SH-SY5Y (cell line): ENCODE measurements around the gene FLNB.

Experiments used
- GATA2 ChIP-seq: IDR thresholded peaks from 2 replicates; pipeline ENCODE4 v1.6.1; 2011; ENCODE audit warnings: mild to moderate bottlenecking, low read depth, low read length
- GATA3 ChIP-seq: IDR thresholded peaks from 2 replicates; pipeline ENCODE4 v1.6.1; 2011; ENCODE audit warnings: low read depth, mild to moderate bottlenecking, low read length, moderate library complexity

Gene FLNB

GRCh38 chr3:58062472-58062871, 54.2 kb downstream of the FLNB start:
- TF ChIP-seq GATA2, result 0 out of 2 replicates have a peak, but pooled peaks have one; percentile 28
- TF ChIP-seq GATA3, result no peak

GRCh38 chr3:58063022-58063815, 55.0 kb downstream of the FLNB start:
- TF ChIP-seq GATA2 (no peak), GATA3 (no peak)

- no peak for TF ChIP-seq GATA2
- no peak for TF ChIP-seq GATA3
Observed at GRCh38 chr3:58064923-58065638, 56.9 kb downstream of the FLNB start.

GRCh38 chr3:58065700-58066167, 57.5 kb downstream of the FLNB start:
- TF ChIP-seq GATA3 (no peak), GATA2 (no peak)

- TF ChIP-seq GATA2 (no peak), GATA3 (no peak)
Observed at GRCh38 chr3:58066842-58067241, 58.6 kb downstream of the FLNB start.

- no peak for TF ChIP-seq GATA3
- no peak for TF ChIP-seq GATA2
Observed at GRCh38 chr3:58068122-58068809, 60.0 kb downstream of the FLNB start.

- TF ChIP-seq GATA3, result no peak
- TF ChIP-seq GATA2, result no peak
Observed at GRCh38 chr3:58071480-58071971, 63.3 kb downstream of the FLNB start.

- no peak for TF ChIP-seq GATA2
- TF ChIP-seq GATA3, result no peak
Observed at GRCh38 chr3:58072052-58072762, 64.0 kb downstream of the FLNB start.

- TF ChIP-seq GATA2, result no peak
- no peak for TF ChIP-seq GATA3
Observed at GRCh38 chr3:58072763-58073130, 64.5 kb downstream of the FLNB start.

GRCh38 chr3:58073301-58074108, 65.3 kb downstream of the FLNB start:
- TF ChIP-seq GATA3 (no peak), GATA2 (no peak)

- TF ChIP-seq GATA2 (no peak), GATA3 (no peak)
Observed at GRCh38 chr3:58074116-58074715, 66.0 kb downstream of the FLNB start.

- TF ChIP-seq GATA2, result no peak
- no peak for TF ChIP-seq GATA3
Observed at GRCh38 chr3:58074997-58075396, 66.8 kb downstream of the FLNB start.
